ENCODE measurements around the gene IFI27L1. TPM values are rescaled to one million over a fixed set of nuclear protein-coding genes. Genes with fewer than 3 reads are reported as not detected.

IFI27L1 gene
- total RNA-seq, 1 donor from 2014 or later = 5.9 TPM

DNA sequence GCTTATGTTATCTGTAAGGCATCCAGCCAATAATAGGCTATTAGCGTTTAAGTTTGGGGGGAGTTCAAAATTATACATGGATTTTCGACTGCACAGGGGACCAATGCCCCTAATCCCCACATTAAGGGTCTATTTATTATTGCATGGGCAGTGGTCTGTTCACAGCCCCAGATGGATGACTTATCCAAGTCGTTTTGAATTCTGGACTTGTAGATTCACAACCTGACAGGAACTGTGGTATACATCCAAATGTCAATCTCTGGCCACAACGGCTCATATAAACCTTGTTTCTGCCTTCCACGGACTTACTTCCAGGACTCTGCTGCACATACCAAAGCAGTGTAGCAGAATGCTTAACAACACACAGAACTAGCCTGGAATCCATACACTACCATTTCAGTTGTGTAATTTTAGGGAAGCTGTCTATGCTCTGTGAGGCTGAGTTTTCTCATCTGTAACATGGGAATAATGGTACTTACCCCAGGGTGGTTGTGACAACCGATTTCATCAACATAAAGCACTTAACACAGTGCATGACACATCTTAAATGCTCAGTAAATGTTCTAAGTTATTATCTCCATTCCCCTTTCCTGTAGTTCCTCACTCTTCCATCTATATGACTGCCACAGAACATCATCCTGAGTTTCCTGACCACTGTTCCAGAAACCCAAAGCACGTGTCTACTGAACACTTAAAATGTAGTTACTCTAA lies 3.8 kb upstream of the IFI27L1 start:
- ATAC-seq = no peak
- DNase-seq (ENCODE audit: low spot score) = no peak

GRCh38 chr14:94077823-94078222 lies 3.3 kb upstream of the IFI27L1 start:
- ATAC-seq (no peak), DNase-seq (ENCODE audit: low spot score) (no peak)

GRCh38 chr14:94079891-94080620 lies 1.1 kb upstream of the IFI27L1 start:
- ATAC-seq (no peak), DNase-seq (ENCODE audit: low spot score) (no peak)

DNA sequence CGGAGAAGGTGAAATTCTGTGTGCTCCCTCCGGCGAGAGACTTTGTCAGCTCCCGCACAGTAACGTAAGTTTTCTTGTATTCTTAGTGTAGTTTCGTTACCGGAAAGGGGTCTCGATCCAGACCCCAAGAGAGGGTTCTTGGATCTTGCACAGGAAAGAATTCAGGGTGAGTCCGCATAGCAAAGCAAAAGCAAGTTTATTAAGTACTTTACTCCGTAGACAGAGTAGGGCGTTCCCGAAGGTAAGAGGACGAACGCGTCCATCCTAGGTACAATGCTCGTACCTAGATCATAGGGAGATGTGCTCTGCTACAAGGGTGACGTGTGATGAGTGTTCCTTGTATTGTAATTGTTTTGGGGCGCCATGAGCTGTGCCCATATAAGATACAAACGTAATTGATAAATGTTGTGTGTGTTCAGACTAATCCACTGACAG lies 293 bp downstream of the IFI27L1 start:
- no peak for DNase-seq (ENCODE audit: low spot score)
- peak; percentile 45 for ATAC-seq

DNA sequence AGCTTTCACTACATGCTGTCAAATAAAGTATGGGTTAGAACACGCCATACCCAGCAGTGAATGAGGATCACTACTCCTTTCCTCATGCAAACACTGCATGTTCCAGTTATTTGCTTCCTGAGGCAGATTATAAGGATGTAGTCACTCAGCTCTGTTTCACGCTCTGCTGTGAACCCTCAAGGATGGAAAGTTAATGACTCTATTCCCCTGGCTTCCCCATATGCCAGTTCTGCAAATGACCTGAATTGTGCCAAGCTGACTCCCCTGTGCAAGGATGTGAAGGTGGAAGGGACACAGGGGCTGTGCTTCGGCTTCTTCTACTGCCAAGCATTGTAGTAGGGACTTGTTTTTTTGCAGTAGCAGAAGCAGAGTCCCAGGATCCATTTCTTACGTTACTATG lies 6.8 kb downstream of the IFI27L1 start:
- ATAC-seq = no peak
- no peak for DNase-seq (ENCODE audit: low spot score)

- DNase-seq (ENCODE audit: low spot score) (no peak), ATAC-seq (no peak)
Measured at GRCh38 chr14:94088516-94088915, 7.4 kb downstream of the IFI27L1 start.

DNA sequence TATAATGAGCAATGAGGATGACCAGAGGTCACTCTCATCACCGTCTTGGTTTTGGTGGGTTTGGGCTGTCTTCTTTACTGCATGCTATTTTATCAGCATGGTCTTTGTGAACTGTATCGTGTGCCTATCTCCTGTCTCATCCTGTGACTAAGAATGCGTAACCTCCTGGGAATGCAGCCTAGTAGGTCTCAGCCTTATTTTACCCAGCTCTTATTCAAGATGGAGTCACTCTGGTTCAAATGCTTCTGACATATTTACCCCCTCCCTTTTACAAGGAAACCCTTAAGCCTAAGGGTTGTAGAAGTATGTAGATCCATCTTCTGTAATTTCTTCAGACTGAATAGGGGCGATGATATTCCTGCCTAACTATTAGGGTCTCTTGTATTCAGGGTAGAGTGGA lies 8.4 kb downstream of the IFI27L1 start:
- DNase-seq (ENCODE audit: low spot score) (no peak), ATAC-seq (no peak)

- ATAC-seq = no peak
Measured at GRCh38 chr14:94093418-94093817, 12.3 kb downstream of the IFI27L1 start.

DNA sequence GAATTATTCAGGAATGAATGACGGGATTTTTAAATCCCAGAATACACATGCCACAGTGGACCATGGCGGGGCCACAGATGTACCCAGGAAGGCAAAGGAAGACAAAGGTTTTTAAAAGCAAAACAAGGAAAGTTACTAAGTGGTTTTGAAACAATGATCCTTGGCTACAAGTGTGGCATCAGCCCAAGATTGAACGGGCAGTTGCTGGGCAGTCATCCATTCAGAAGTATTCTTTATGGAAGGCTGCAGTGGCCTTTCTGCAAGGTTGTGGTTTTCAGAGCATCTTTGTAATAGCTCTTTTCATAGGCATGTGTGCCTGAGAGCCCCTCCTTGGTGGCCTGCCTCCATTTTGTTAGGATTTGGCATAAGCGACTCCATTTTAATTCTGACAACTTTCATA lies 16.0 kb downstream of the IFI27L1 start:
- ATAC-seq = no peak

More at GRCh38 chr14:94093418-94093817, 12.3 kb downstream of the IFI27L1 start:
- no peak for DNase-seq (ENCODE audit: low spot score)

DNA sequence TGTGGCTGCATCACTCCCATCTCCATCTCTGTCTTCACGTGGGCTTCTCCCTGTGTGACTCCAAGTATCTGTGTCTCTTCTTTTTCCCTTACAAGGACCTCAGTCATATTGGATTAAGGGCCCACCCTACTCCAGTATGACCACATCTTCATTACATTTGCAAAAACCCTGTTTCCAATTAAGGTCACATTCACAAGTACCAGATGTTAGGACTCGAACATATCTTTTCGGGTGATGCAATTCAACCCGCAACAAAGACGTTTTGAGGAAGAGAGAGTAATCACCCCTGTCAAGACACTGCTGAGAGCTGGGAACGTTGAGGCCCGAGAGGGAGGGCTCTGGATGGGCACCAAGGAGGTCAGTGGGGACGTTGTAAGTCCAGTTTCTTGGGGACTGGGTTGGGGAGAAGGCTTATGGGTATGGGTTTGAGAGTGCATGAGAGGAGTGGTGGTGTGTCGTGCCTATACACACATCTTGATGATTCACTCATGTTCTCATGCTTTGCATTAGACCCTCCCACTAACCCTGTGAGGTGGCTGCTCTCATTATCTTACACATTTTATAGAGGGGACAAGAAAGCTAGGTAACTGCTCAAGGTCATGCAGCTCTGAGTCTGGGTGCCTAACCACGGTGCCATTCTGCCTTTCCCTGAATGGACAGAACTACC lies 17.3 kb downstream of the IFI27L1 start:
- DNase-seq (ENCODE audit: low spot score) (no peak), ATAC-seq (no peak)

More for the DNA sequence above, 16.0 kb downstream of the IFI27L1 start:
- DNase-seq (ENCODE audit: low spot score) = no peak

GRCh38 chr14:94099006-94099405 lies 17.9 kb downstream of the IFI27L1 start:
- no peak for ATAC-seq
- DNase-seq (ENCODE audit: low spot score) = no peak

DNA sequence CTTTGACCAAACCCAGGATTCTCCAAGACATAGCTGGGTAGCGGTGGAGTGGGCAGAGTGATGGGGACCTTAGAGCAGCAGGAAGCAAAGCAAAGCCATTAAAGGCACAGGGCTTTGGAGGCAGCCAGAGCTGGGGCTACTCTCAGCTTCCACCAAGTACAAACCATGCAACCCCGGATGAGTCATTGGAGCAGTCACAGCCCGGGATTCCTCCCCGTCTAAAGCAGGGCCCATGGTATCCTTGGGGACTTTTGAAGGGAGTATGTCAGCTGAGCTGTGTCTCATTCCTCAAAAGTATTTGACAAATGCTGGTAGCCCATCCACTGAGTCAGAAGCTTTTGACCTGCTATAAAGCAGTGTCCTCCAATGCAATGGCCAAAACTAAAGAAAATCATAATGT lies 19.7 kb downstream of the IFI27L1 start:
- DNase-seq (ENCODE audit: low spot score) = no peak
- no peak for ATAC-seq

- DNase-seq (ENCODE audit: low spot score) (no peak), ATAC-seq (no peak)
Measured at GRCh38 chr14:94101748-94102147, 20.6 kb downstream of the IFI27L1 start.

- ATAC-seq (no peak), DNase-seq (ENCODE audit: low spot score) (no peak)
Measured at GRCh38 chr14:94102768-94103482, 21.8 kb downstream of the IFI27L1 start.

GRCh38 chr14:94103554-94104150 lies 22.5 kb downstream of the IFI27L1 start:
- DNase-seq (ENCODE audit: low spot score) (no peak), ATAC-seq (no peak)

GRCh38 chr14:94104731-94105130 lies 23.6 kb downstream of the IFI27L1 start:
- ATAC-seq = no peak
- DNase-seq (ENCODE audit: low spot score) = no peak

DNA sequence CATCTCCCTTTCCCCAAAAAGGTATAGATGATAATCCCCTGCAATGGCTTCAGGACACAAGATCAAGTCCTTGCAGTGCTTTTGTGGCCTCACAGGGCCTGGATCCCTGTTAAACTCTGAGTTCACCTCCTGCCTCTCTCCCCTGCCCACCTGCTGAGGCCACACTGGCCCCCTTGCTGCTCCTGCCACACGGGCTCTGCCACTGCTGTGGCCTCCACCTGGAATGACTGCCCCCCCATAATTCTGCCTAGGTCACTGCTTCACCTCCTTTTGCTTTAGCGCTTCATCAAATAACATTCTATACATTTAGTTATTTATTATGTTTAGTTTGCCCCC lies 28.8 kb downstream of the IFI27L1 start:
- ATAC-seq = no peak
- DNase-seq (ENCODE audit: low spot score) = no peak

- DNase-seq (ENCODE audit: low spot score) (no peak), ATAC-seq (peak; percentile 7)
Measured at GRCh38 chr14:94110552-94111181, 29.6 kb downstream of the IFI27L1 start, which contains the start of gene IFI27. Gene IFI27, plus strand, starts transcription at chr14:94110736.

DNA sequence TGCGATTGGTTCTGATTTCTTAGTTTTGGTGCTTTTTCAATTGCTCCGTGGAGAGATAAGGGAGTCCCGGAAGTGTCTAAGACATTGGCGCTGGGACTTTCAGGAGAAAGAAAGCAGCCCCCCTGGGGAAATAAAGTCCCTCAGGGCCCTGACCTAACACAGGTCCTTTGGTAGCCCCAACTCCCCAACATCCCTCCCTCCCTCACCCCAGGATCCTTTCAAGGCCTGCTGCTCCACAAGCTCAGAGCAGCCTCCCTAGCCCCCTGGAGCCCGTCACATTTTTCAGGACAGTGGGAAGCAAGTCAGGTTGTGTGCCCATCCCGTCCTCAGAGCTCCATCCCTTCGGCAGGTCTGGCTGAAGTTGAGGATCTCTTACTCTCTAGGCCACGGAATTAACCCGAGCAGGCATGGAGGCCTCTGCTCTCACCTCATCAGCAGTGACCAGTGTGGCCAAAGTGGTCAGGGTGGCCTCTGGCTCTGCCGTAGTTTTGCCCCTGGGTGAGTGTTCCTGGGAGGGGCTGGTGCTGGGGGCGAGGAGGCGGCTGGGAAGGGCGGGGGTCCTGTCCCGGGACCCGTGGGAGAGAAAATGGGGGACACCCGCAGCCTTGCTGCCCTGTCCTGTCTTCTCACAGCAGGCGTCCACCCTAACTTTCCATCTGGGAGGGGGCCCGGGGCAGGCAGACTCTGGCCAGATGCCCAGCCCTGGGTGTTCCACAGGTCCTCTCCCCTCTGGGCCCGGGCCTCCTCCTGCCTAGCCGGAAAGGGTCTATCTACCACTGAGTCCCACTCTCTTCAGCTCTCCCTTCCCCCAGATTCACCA lies 30.4 kb downstream of the IFI27L1 start:
- DNase-seq (ENCODE audit: low spot score) = no peak

More for the DNA sequence above, 30.4 kb downstream of the IFI27L1 start:
- ATAC-seq = no peak

All from left lobe of liver (tissue), 2 donors.